ENCODE data around the gene RAB11FIP4. TPM values are rescaled to one million over a fixed set of nuclear protein-coding genes. Genes with fewer than 3 reads are reported as not detected.

RAB11FIP4 gene
- total RNA-seq, 1 donor from 2014 or later: 1.0 TPM

DNA sequence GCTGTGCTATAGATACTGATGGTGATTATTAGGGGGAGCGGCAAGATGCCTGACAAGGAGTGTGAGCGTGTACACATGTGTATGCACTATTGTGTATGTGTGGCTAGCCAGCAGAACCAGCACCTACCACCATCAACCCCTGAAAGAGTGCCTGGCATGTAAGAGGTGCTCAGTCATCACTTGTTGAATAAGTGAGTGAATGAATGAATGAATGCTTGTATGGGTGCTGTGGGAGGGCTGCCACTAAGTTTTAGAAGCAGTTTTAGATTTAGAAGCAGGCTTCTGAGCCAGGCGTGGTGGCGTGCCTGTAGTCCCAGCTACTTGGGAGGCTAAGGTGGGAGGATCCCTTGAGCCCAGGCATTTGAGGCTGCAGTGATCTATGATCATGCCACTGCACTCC is 37.0 kb downstream of the RAB11FIP4 start:
- H3K4me3 ChIP-seq (ENCODE audit: low read length in 3 of 3): no peak overlapping the region
- no peaks in the 10 kb centered on the region for H3K36me3 ChIP-seq (ENCODE audit: control insufficient read depth in 3 of 3, insufficient read depth in 3 of 3, low read length in 3 of 3)
- no peaks in the 10 kb centered on the region for H3K9me3 ChIP-seq (ENCODE audit: control insufficient read depth in 3 of 3, low read length in 3 of 3)
- H3K27me3 ChIP-seq (ENCODE audit: control insufficient read depth in 3 of 3, insufficient read depth in 3 of 3, low read length in 3 of 3): peaks cover 23 to 49% (median 32%) of the 10 kb centered on the region in 3 donors
- H3K4me1 ChIP-seq (ENCODE audit: control insufficient read depth in 3 of 3, insufficient read depth in 3 of 3, low read length in 3 of 3): peaks cover 3 to 16% (median 9%) of the 10 kb centered on the region in 3 donors
- H3K9ac ChIP-seq (ENCODE audit: low read depth in 1 of 3, low read length in 3 of 3): no peak overlapping the region
- H3K27ac ChIP-seq (ENCODE audit: low read depth, low read length): no peak overlapping the region

DNA sequence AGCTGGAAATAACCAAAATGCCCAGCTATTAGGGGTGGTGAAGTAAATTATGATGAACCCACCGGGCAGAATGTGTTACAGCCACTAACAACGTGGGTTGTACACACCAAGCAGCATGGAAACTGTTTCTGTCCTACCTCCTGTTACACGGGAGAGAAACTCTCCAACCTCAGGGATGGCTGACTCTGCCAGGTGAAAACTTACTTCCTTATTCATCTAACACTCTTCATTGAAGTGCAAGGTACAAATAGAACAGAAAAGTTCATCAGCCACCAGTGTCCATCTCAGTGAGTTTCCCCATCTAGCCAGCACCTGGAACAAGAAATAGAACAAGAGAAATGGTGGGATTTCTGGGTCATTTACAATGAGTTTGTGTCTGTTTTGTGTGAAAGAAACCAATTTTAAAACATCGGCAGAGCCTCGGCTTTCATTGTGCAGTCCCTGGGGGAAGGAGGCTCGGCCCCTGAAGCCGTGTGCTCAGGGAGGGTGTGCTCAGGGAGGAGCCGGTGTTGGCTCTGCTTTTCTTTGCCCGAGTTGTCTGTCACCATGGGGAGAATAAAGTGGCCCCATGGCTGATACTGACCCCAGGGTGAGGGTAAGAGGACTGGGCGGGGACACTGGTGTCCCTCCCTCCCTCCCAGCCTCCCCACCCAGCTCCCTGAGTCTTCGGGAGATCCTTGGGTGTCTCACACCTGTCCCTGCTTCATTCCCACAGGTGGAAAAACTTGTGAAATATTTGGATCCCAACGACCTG is 39.8 kb downstream of the RAB11FIP4 start:
- H3K36me3 ChIP-seq (ENCODE audit: control insufficient read depth in 3 of 3, insufficient read depth in 3 of 3, low read length in 3 of 3): no peaks in the 10 kb centered on the region
- H3K27ac ChIP-seq (ENCODE audit: low read depth, low read length): no peak overlapping the region
- H3K27me3 ChIP-seq (ENCODE audit: control insufficient read depth in 3 of 3, insufficient read depth in 3 of 3, low read length in 3 of 3): peaks cover 23 to 47% (median 32%) of the 10 kb centered on the region in 3 donors
- H3K4me3 ChIP-seq (ENCODE audit: low read length in 3 of 3): no peak overlapping the region
- no peak overlapping the region for H3K9ac ChIP-seq (ENCODE audit: low read depth in 1 of 3, low read length in 3 of 3)
- peaks cover 3 to 13% (median 9%) of the 10 kb centered on the region in 3 donors for H3K4me1 ChIP-seq (ENCODE audit: control insufficient read depth in 3 of 3, insufficient read depth in 3 of 3, low read length in 3 of 3)
- H3K9me3 ChIP-seq (ENCODE audit: control insufficient read depth in 3 of 3, low read length in 3 of 3): no peaks in the 10 kb centered on the region

DNA sequence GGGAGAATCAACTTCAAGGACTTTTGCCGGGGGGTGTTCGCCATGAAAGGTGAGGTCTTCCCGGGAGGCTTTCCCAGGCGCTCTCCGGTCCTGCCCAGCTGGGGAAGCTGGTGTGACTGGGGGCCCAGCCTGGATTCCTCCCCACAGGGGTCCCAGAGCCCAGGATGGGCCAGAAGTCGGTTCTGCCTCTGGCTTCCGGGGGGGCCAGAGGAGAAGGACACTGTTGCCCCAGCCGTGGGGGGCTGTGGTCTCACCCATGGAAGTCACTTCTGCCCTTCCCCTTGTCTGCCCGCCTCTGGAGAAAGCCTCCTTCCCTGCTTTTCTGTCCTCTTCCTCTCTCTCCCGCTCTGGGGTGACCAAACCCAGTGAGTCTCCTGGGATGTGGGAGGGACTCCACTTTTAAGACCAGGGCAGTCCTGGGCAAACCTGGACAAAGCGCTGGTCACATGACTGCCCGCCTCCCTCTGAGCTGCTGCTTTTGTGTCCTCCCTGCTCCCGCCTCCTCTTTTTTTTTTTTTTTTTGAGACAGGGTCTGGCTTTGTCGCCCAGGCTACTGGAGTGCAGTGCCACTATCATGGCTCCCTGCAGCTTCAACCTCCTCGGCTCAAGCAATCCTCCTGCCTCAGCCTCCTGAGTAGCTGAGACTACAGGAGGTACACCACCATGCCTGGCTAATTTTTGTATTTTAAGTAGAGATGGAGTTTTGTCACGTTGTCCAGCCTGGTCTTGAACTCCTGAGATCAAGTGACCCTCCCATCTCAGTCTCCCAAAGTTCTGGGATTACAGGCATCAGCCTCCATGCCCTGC is 40.6 kb downstream of the RAB11FIP4 start:
- peaks cover 3 to 13% (median 9%) of the 10 kb centered on the region in 3 donors for H3K4me1 ChIP-seq (ENCODE audit: control insufficient read depth in 3 of 3, insufficient read depth in 3 of 3, low read length in 3 of 3)
- H3K9ac ChIP-seq (ENCODE audit: low read depth in 1 of 3, low read length in 3 of 3): no peak overlapping the region
- no peak overlapping the region for H3K27ac ChIP-seq (ENCODE audit: low read depth, low read length)
- peaks cover 23 to 47% (median 32%) of the 10 kb centered on the region in 3 donors for H3K27me3 ChIP-seq (ENCODE audit: control insufficient read depth in 3 of 3, insufficient read depth in 3 of 3, low read length in 3 of 3)
- no peaks in the 10 kb centered on the region for H3K9me3 ChIP-seq (ENCODE audit: control insufficient read depth in 3 of 3, low read length in 3 of 3)
- H3K4me3 ChIP-seq (ENCODE audit: low read length in 3 of 3): no peak overlapping the region
- H3K36me3 ChIP-seq (ENCODE audit: control insufficient read depth in 3 of 3, insufficient read depth in 3 of 3, low read length in 3 of 3): no peaks in the 10 kb centered on the region

DNA sequence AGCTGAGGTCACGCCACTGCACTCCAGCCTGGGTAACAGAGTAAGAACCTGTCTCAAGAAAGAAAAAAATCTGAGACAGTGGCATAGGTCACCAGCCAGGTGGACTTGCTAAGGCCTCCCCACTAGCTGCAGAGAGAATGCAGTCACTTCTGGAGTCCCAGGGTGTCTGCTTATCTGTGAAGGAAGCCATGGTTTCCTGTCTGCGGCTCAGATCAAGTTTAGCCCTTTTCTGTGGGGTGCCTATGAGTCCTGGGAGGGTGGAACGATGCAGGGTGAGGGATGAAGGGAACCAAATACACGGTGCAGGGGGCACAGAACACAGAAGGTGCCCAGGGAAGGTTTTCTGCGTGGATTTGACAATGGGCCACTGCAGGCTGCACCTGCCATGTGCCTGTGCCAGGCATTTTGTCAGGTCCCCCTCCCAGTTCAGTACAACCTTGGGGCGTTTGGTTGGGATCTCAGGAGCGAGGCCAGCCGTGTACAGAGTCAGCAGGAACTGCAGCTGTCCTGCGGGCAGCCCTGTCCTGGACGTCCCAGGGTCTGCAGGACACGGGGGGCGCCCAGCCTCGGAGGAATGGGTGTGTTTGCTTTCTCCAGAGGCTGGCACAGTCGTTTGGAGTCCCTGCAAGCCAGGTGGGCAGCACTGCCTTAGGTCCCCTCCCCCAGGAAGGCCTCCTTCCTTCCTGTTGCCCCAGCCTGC is 41.8 kb downstream of the RAB11FIP4 start:
- Histone ChIP-seq H3K27me3 (ENCODE audit: control insufficient read depth in 3 of 3, insufficient read depth in 3 of 3, low read length in 3 of 3) (peaks cover 22 to 37% (median 27%) of the 10 kb centered on the region in 3 donors), H3K9ac (ENCODE audit: low read depth in 1 of 3, low read length in 3 of 3) (no peak overlapping the region), H3K4me3 (ENCODE audit: low read length in 3 of 3) (no peak overlapping the region), H3K9me3 (ENCODE audit: control insufficient read depth in 3 of 3, low read length in 3 of 3) (no peaks in the 10 kb centered on the region), H3K36me3 (ENCODE audit: control insufficient read depth in 3 of 3, insufficient read depth in 3 of 3, low read length in 3 of 3) (no peaks in the 10 kb centered on the region), H3K27ac (ENCODE audit: low read depth, low read length) (no peak overlapping the region), H3K4me1 (ENCODE audit: control insufficient read depth in 3 of 3, insufficient read depth in 3 of 3, low read length in 3 of 3) (peaks cover 1 to 7% (median 2%) of the 10 kb centered on the region in 3 donors)

DNA sequence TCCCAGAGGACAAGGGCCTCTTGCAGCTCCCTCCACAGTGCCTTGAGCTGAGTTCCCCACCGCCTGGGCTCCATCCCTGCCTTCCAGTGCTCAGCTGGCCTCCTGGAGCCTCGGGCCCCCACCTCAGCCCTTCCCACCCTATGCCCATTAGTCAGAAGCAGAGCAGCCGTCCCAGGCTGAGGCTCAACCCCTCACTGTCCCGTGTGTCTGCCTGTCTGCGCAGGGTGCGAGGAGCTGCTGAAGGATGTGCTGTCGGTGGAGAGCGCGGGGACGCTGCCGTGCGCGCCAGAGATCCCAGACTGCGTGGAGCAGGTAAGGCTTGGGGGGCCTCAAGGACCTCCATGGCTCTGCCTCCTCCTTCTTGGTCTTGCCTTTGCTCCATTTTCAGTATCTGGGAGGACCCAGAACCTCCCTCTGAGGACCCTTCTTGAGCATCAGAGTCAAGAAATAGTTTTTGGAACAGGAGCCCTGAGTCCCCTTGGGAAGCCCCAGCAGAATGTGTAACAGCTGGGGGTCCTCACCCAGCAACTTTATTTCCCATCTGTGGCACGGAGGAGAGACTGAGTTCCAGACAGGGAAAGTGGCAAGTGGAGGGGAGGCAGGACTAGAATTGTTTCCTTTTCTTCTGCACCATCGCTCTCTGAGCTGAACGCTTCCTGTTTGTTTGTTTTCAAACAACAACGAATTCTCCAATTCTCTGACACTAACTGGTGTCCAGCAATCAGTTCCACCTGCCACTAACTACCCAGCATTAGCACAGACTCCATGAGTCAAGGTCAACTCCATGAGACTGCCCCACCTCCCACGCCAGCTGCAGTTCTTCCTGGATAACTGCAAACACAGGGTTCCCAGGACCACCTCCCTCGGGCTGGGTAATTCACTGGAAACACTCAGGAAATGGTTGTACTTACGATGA is 42.6 kb downstream of the RAB11FIP4 start:
- no peaks in the 10 kb centered on the region for H3K36me3 ChIP-seq (ENCODE audit: control insufficient read depth in 3 of 3, insufficient read depth in 3 of 3, low read length in 3 of 3)
- peaks cover 0 to 3% (median 0%) of the 10 kb centered on the region in 3 donors for H3K4me1 ChIP-seq (ENCODE audit: control insufficient read depth in 3 of 3, insufficient read depth in 3 of 3, low read length in 3 of 3)
- no peak overlapping the region for H3K27ac ChIP-seq (ENCODE audit: low read depth, low read length)
- peaks cover 19 to 32% (median 29%) of the 10 kb centered on the region in 3 donors for H3K27me3 ChIP-seq (ENCODE audit: control insufficient read depth in 3 of 3, insufficient read depth in 3 of 3, low read length in 3 of 3)
- no peaks in the 10 kb centered on the region for H3K9me3 ChIP-seq (ENCODE audit: control insufficient read depth in 3 of 3, low read length in 3 of 3)
- H3K4me3 ChIP-seq (ENCODE audit: low read length in 3 of 3): no peak overlapping the region
- no peak overlapping the region for H3K9ac ChIP-seq (ENCODE audit: low read depth in 1 of 3, low read length in 3 of 3)

DNA sequence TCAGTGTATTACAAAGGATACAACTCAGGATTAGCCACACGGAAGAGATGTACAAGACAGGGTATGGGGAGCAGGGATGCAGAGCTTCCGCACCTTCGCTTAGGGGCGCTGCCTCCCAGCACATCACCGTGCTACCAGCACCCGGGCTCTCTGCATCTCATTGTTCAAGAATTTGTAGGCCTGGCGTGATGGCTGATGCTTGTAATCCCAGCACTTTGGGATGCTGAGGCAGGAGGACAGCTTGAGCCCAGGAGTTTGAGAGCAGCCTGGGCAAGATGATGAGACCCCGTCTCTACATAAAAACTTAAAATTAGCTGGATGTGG is 43.2 kb downstream of the RAB11FIP4 start:
- H3K27ac ChIP-seq (ENCODE audit: low read depth, low read length): no peak overlapping the region
- peaks cover 19 to 32% (median 29%) of the 10 kb centered on the region in 3 donors for H3K27me3 ChIP-seq (ENCODE audit: control insufficient read depth in 3 of 3, insufficient read depth in 3 of 3, low read length in 3 of 3)
- no peak overlapping the region for H3K4me3 ChIP-seq (ENCODE audit: low read length in 3 of 3)
- H3K4me1 ChIP-seq (ENCODE audit: control insufficient read depth in 3 of 3, insufficient read depth in 3 of 3, low read length in 3 of 3): peaks cover 0 to 3% (median 0%) of the 10 kb centered on the region in 3 donors
- no peaks in the 10 kb centered on the region for H3K36me3 ChIP-seq (ENCODE audit: control insufficient read depth in 3 of 3, insufficient read depth in 3 of 3, low read length in 3 of 3)
- H3K9ac ChIP-seq (ENCODE audit: low read depth in 1 of 3, low read length in 3 of 3): no peak overlapping the region
- no peaks in the 10 kb centered on the region for H3K9me3 ChIP-seq (ENCODE audit: control insufficient read depth in 3 of 3, low read length in 3 of 3)

DNA sequence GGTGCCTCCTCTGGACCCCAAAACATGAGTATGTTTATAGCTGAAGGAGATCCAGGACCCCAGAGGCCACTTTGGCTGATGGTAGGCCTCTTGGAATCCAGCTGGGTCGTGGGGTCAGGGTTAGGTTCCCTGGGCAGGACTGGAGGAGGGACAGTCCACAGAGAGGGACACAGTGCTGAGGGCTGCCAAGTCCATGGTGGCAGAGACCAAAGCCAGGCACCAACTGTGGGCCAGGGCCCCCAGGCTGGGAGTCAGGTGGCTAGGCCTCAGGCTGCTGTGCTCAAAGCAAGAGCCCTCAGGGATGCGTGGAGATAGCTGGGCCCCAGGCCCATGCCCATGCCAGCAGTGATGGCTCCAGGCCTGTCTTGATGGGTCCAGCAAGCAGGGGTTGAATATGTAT is 44.1 kb downstream of the RAB11FIP4 start:
- Histone ChIP-seq H3K4me3 (ENCODE audit: low read length in 3 of 3) (no peak overlapping the region), H3K36me3 (ENCODE audit: control insufficient read depth in 3 of 3, insufficient read depth in 3 of 3, low read length in 3 of 3) (no peaks in the 10 kb centered on the region), H3K27me3 (ENCODE audit: control insufficient read depth in 3 of 3, insufficient read depth in 3 of 3, low read length in 3 of 3) (peaks cover 14 to 27% (median 24%) of the 10 kb centered on the region in 3 donors), H3K27ac (ENCODE audit: low read depth, low read length) (no peak overlapping the region), H3K4me1 (ENCODE audit: control insufficient read depth in 3 of 3, insufficient read depth in 3 of 3, low read length in 3 of 3) (peaks cover 0 to 3% (median 0%) of the 10 kb centered on the region in 3 donors), H3K9me3 (ENCODE audit: control insufficient read depth in 3 of 3, low read length in 3 of 3) (no peaks in the 10 kb centered on the region), H3K9ac (ENCODE audit: low read depth in 1 of 3, low read length in 3 of 3) (no peak overlapping the region)

DNA sequence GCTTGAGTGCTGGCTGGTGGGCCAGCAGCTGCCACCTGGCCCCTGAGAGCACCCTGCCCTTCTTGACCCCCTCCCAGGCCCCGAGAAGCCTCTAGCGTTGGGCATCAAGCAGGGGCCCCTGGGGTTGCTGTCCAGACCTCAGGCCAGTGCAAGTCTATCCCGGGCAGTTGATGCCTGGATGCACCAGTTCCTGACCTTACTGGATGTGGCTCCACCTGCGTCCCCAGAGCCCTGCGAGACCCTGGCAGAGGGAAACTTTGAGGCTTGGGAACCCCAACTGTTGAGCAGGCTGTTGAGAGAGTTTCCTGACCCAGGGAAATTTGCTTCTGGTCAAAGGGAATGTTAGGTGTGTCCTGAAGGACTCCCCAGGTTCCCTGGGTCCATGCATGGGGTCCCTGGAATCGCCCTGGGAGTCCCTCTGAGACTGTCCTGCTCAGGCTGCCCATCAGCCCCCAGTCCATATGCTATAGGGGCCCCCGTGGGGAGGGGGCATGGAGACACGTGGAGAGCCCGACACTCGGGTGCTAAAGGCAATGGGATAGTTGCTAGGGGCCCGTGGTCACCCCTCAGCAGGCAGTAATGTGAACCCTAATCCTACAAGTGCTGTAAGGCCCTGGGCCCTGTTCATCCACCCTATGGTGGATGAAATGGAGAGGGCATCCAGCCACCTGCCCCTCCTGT is 46.4 kb downstream of the RAB11FIP4 start:
- Histone ChIP-seq H3K27me3 (ENCODE audit: control insufficient read depth in 3 of 3, insufficient read depth in 3 of 3, low read length in 3 of 3) (peaks cover 5 to 9% (median 8%) of the 10 kb centered on the region in 3 donors), H3K9me3 (ENCODE audit: control insufficient read depth in 3 of 3, low read length in 3 of 3) (no peaks in the 10 kb centered on the region), H3K27ac (ENCODE audit: low read depth, low read length) (no peak overlapping the region), H3K9ac (ENCODE audit: low read depth in 1 of 3, low read length in 3 of 3) (no peak overlapping the region), H3K4me1 (ENCODE audit: control insufficient read depth in 3 of 3, insufficient read depth in 3 of 3, low read length in 3 of 3) (peaks cover 0 to 3% (median 0%) of the 10 kb centered on the region in 3 donors), H3K4me3 (ENCODE audit: low read length in 3 of 3) (no peak overlapping the region), H3K36me3 (ENCODE audit: control insufficient read depth in 3 of 3, insufficient read depth in 3 of 3, low read length in 3 of 3) (no peaks in the 10 kb centered on the region)

DNA sequence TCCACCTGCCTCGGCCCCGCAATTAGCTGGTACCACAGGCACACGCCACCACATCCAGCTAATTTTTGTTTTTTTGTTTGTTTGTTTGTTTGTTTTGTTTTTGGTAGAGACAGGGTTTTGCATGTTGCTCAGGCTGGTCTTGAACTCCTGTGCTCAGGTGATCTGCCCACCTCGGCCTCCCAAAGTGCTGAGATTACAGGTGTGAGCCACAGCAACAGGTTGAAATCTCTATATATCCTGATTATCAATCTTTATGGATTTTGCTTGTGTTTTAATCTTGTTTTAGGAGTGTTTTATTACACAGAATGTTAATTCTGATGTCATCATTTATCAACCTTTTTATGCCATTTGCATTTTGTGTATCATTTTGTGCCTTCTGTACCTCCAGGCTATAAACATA is 48.2 kb downstream of the RAB11FIP4 start:
- no peak overlapping the region for H3K4me3 ChIP-seq (ENCODE audit: low read length in 3 of 3)
- H3K36me3 ChIP-seq (ENCODE audit: control insufficient read depth in 3 of 3, insufficient read depth in 3 of 3, low read length in 3 of 3): no peaks in the 10 kb centered on the region
- no peak overlapping the region for H3K9ac ChIP-seq (ENCODE audit: low read depth in 1 of 3, low read length in 3 of 3)
- H3K9me3 ChIP-seq (ENCODE audit: control insufficient read depth in 3 of 3, low read length in 3 of 3): no peaks in the 10 kb centered on the region
- H3K27ac ChIP-seq (ENCODE audit: low read depth, low read length): no peak overlapping the region
- H3K4me1 ChIP-seq (ENCODE audit: control insufficient read depth in 3 of 3, insufficient read depth in 3 of 3, low read length in 3 of 3): peaks cover 0 to 3% (median 0%) of the 10 kb centered on the region in 3 donors
- peaks cover 0 to 8% (median 0%) of the 10 kb centered on the region in 3 donors for H3K27me3 ChIP-seq (ENCODE audit: control insufficient read depth in 3 of 3, insufficient read depth in 3 of 3, low read length in 3 of 3)
